Measurements from ENCODE around the gene SKI.

DNA sequence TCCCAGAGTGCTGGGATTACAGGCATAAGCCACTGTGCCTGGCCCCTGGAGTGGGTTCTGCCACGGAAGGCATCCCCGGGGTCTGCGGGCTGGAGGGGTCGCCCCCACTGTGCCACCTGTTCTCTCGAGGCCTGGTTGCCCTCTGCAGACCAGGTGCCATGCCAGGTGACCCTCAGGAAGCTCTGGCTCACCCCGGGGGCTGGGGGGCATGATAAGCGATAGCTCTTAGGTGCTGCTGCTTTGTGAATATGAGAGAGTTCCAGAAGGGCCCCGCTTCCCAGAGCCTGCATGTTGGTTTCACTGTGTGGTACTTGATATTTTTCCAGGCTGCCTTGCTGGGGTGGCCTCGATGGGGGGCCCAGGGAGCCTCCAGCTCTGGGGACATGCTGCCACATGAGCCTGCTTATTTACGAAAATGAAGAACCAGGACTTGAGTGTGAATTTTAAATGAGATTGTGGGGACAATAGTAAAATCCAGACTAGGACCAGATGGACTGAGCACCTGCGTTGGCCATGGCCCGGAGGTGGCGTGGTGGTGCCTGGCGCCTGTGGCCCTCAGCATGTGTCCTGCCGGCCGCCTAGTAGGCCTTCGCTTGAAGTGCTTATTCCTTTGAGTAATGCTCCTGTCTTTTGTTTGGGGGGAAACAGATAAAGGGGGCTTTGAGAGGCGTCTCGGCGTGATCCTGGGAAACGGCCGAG is 7.3 kb downstream of the SKI start:
- no peak for TF ChIP-seq EZH2 (IDR thresholded peaks at IDR 0.05; ENCODE audit: borderline replicate concordance, low read depth, low read length, severe bottlenecking)
- TF ChIP-seq, protein P1, sequence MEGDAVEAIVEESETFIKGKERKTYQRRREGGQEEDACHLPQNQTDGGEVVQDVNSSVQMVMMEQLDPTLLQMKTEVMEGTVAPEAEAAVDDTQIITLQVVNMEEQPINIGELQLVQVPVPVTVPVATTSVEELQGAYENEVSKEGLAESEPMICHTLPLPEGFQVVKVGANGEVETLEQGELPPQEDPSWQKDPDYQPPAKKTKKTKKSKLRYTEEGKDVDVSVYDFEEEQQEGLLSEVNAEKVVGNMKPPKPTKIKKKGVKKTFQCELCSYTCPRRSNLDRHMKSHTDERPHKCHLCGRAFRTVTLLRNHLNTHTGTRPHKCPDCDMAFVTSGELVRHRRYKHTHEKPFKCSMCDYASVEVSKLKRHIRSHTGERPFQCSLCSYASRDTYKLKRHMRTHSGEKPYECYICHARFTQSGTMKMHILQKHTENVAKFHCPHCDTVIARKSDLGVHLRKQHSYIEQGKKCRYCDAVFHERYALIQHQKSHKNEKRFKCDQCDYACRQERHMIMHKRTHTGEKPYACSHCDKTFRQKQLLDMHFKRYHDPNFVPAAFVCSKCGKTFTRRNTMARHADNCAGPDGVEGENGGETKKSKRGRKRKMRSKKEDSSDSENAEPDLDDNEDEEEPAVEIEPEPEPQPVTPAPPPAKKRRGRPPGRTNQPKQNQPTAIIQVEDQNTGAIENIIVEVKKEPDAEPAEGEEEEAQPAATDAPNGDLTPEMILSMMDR (IDR thresholded peaks at IDR 0.05; ENCODE audit: borderline replicate concordance, extremely low read depth, low read length, poor library complexity, severe bottlenecking), result no peak
